ENCODE data around the gene RHOD. TPM values are rescaled to one million over a fixed set of nuclear protein-coding genes. Genes with fewer than 3 reads are reported as not detected.

RHOD gene
- total and polyA plus RNA-seq, 9 of the 15 experiments (the other 6 are each of a cell fraction or from before 2014, with no cell fraction given), result not detected

GRCh38 chr11:67041602-67042001 lies 15.0 kb upstream of the RHOD start:
- ChIA-PET CTCF (ENCODE audit: low intra/inter-chr PET ratio) (no interaction called here), POLR2A (no interaction called here)
- Histone ChIP-seq H3K9ac (ENCODE audit: insufficient read depth in 1 of 2, low read depth in 2 of 2, low read length in 2 of 2) (no peak overlapping the region), H3K9me1 (ENCODE audit: control insufficient read depth, insufficient read depth, low read length) (no peaks in the 10 kb centered on the region), H3K27ac (ENCODE audit: extremely low read depth, low read depth, low read length) (no peak overlapping the region), H3K4me3 (no peak overlapping the region), H3K4me1 (replicated peaks in 1 of 2; ENCODE audit: control insufficient read depth in 2 of 2, insufficient read depth in 2 of 2, low read length in 2 of 2) (peaks cover 0 to 20% of the 10 kb centered on the region in 2 experiments; a peak in 2 of 5 replicates), H3K79me2 (ENCODE audit: control insufficient read depth, insufficient read depth, low read length) (no peaks in the 10 kb centered on the region), H3K9me3 (replicated peaks; ENCODE audit: control insufficient read depth, insufficient read depth, low read depth, low read length) (no peaks in the 10 kb centered on the region), H4K20me1 (replicated peaks; ENCODE audit: control insufficient read depth, insufficient read depth, low read length) (no peaks in the 10 kb centered on the region), H2AFZ (ENCODE audit: low read depth, low read length) (no peak overlapping the region), H3K4me2 (ENCODE audit: insufficient read depth, low read length) (no peak overlapping the region), H3K36me3 (ENCODE audit: control insufficient read depth, insufficient read depth, low read length) (no peaks in the 10 kb centered on the region), H3K27me3 (ENCODE audit: control insufficient read depth in 2 of 2, insufficient read depth in 2 of 2, low read length in 2 of 2) (peaks cover 19 to 54% of the 10 kb centered on the region in 2 experiments; a peak in 4 of 5 replicates)
- intact Hi-C loops (cut with micrococcal nuclease), result no loop called here
- WGBS (ENCODE audit: insufficient coverage, low coverage, missing lambda C conversion rate), result 4% methylated on average over 3 of the region's 3 CpGs
- DNase-seq (ENCODE audit: extremely low read depth in 1 of 4, low spot score in 3 of 4) (no peak), FAIRE-seq (no peak), ATAC-seq (no peak)
- BruUV-seq (replicated peaks), result no TSS peak
- in situ Hi-C loops (cut with MboI), result no loop called here
- TF ChIP-seq, protein P1, sequence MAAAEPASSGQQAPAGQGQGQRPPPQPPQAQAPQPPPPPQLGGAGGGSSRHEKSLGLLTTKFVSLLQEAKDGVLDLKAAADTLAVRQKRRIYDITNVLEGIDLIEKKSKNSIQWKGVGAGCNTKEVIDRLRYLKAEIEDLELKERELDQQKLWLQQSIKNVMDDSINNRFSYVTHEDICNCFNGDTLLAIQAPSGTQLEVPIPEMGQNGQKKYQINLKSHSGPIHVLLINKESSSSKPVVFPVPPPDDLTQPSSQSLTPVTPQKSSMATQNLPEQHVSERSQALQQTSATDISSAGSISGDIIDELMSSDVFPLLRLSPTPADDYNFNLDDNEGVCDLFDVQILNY (CRISPR knock-in tag; IDR thresholded peaks at IDR 0.05), result no peak
- no peak for TF ChIP-seq MED1 (CRISPR knock-in tag; IDR thresholded peaks at IDR 0.05; ENCODE audit: borderline replicate concordance)
- TF ChIP-seq ZNF398 (CRISPR knock-in tag; IDR thresholded peaks at IDR 0.05), result no peak

Measured in K562 (cell line).